GM21529 (cell line): ENCODE results near the gene KCNIP3.
"Not testable (repeated sequence)": the region's sequence is repeated elsewhere in the genome, so short reads cannot be mapped to it uniquely, and the experiment has no call there.

Source experiments
- ATAC-seq: cut with Tn5 transposase; IDR thresholded peaks from one replicate; pipeline ENCODE4 v1.9.1; 2021; ENCODE audit not compliant: unreplicated experiment

Gene KCNIP3

DNA sequence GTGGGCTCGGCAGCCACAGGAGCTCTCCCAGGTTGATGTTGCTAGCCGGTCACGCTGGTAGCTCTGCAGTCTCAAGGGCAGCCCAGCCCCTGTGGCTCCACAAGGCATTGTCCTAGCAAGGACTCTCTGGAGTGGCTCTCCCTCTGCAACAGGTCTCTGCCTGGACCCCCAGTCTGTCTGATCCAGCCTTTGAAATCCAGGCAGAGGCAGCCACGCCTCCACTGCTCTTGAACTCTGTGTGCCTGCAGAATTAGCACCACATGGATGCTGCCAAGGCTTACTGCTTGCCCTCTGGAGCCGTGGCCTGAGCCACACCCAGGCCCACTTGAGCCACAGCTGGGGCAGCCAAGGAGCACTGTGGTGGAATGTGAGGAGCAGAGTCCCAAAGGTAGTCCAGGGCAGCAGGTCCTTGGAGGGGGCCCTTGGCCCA, 62.4 kb downstream of the KCNIP3 start:
- ATAC-seq, result no peak

DNA sequence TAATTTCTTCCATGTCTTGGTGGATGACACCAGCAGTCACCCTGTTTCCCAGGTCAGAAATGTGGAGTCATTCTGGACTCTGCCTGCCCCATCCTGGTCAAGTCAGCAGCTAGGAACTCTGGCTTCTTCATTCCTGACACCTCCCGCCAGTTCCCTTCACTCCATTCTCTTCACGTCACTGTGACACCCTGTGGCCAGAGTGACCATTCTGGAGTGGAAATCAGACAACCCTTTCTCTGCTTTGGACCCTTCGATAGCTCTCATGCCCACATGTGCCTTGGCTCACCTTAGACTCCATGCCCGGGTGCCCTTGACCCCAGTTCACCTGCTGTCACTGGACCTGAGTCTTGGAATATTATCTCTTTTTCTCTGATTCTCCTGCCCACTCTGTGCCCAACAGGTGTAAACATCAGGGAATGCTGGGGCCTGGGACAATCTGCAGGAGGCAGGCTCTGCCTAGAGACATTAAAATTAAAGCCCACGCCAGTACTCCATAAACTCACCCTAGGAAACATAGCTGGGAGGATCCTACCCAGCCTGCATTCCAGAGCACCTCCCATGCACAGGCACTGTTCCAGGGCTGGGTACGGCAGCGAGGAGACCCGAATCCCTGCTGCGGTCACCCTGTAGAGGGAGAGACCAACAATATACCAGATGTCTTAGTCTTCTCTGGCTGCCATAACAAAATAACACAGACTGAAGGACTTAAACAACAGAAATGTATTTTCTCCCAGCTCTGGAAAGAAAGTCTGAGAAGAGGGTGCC, 64.3 kb downstream of the KCNIP3 start:
- no peak for ATAC-seq

DNA sequence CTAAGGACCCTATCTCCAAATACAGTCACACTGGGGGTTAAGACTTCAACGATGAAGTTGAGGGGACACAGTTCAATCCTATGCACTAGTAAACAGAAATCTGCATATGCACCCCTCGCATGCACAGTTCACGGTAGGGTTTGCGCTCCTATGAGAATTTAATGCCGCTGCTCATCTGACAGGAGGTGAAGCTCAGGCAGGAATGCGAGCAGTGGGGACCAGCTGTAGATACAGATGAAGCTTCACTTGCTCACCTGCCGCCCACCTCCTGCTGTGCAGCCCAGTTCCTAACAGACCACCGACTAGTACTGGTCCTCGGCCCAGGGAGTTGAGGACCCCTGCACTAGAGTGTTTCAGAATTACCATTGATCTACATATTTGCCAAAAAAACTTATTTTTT, 65.3 kb downstream of the KCNIP3 start:
- no peak for ATAC-seq

DNA sequence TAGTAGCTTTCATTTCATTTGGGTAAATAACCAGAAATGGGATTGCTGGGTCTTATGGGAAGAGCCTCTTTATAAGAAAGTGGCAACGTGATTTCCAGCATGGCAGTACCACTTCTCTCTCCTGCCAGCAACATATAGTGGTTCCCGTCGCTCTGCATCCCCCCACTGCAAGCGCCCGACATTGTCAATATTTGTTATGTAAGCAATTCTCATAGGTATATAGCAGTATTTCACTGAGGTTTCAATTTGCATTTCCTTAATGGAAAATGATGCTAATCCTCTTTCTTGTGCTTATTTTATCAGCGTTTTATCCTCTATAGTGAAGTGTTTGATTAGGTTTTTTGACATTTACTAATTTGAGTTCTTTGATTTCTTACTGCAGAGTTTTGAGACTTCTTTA, 69.4 kb downstream of the KCNIP3 start:
- ATAC-seq, result no peak

DNA sequence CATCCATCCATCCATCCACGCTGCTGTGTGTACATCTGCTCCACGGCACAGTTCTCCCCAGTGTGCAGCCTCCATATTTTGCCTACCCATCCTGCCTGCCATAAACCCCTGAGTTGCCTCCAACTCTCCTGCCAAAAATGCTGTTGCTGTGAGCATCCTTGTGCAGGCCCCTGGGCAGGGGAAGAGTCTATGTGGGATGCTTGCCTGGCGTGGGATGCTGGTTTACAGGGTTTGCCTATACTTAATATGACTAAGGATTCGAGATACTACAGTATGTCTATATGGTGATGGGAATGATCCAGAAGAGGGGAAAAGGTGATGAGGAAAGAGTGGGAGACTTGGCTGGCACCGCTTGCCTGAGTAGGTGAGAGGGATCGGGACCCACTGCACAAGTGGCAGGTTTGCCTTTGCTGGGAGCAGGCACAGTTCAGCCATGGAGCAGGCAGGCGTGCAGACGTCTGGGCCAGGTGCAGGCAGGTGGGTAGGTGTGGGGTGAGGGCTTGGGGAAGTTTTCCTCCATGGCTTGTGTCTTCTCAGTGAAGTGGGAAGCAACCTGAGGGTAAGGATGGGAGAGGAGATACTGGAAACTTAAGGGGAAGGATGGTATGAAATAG, 75.2 kb downstream of the KCNIP3 start:
- ATAC-seq, result no peak

DNA sequence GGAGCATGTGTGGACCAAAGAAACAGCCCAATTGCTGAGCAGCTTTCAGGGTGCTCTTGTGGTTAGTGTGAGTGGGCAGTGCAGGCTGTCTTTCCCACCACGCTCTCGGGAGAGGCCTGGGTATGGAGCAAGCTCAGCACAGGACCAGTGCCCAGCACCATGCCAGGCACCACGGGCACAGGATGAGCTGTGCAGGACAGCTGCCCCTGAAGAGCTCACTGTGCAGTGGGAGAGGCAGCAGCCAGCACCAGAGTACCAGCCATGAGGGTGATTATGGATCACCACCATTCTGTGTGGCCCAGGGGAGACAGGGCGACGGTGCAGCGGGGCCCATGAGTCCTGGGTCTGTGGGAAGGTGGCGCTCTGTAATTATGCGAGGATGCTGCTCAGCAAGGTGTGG, 75.7 kb downstream of the KCNIP3 start:
- ATAC-seq, result no peak

DNA sequence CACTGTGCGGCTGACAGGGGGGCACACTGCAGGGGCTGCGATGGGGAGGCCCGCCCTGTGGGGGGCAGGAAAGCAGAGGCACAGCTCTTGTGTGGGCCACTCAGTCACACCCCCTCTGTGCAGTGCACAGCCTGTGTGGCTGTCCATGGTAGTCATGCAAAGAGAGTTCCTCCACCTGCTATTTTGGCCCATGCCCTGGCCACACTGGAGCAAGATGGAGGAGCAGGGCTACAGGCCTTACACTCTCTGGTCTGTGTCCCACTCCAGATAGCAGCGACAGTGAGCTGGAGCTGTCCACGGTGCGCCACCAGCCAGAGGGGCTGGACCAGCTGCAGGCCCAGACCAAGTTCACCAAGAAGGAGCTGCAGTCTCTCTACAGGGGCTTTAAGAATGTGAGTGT, 76.9 kb downstream of the KCNIP3 start:
- no peak for ATAC-seq

DNA sequence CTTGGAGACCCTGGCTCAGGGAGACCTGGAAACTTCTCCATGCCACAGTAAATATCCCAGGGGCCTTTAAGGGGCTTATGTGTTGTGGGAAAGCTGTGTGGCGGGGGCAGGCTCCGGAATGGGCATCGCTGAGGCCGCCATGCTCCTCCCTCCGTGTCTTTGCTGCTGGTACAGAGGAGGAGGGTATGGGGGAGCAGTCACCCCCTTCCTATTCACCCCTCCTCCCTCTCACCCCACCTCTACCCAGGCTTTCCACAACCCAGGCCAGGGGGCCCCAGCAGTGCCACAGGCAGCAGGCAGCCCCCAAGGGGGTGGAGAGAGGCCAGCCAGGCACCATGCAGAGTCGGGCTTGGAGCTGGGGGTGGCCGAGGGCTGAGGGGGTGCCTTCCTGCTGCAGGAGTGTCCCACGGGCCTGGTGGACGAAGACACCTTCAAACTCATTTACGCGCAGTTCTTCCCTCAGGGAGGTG, 77.3 kb downstream of the KCNIP3 start:
- no peak for ATAC-seq

DNA sequence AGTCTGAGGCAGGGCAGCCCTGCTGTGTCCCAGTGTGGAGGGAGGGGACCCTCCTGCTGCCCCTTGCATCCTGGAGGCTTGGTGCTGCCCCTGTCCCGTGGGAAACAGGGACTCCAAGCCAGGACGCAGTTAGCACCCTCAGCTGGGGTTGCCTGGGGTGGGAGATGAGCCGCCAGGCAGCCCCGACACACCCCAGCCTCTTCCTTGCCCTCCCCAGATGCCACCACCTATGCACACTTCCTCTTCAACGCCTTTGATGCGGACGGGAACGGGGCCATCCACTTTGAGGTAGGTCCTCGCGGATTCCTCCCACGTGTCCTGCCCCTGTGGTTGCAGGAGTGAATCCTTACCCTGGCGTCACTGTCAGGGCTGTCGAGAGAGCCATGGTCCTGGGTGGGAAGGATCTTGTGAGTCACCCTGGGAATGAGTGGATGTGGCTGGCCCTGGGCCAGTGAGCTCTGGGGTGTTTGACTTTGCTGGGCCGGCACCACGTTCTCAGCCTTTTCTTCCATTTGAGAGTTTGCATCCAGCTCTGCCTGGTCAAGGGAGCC, 77.8 kb downstream of the KCNIP3 start:
- ATAC-seq, result no peak

DNA sequence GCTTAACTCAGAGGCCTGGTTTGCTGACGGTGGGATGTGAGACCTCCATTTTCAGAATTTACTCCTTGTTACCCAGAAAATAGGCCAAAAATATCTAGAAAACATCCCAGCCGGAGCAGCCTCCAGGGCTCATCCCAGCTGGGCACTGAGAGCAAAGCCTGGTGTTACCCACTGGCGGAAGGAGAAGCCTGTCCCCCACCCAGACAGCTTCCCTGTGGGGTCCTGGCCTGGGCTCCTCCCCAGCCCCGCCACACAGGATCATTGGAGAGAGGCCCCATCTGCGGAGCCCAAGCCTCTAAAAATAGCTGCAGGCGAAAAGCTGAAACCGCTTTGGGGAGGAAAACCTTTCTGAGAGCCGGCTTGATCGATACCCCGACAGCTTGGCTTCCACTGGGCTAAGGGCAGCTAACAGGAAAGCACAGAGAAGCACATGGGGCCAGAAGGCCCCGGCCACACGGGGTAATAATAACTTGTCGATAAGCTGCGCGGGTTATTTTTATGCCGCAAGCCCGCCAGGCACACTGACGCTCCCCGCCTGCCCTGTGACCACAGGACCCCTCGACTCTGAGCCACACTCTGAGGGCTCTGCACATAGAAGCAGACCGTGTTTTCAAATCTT, 78.5 kb downstream of the KCNIP3 start:
- no peak for ATAC-seq

DNA sequence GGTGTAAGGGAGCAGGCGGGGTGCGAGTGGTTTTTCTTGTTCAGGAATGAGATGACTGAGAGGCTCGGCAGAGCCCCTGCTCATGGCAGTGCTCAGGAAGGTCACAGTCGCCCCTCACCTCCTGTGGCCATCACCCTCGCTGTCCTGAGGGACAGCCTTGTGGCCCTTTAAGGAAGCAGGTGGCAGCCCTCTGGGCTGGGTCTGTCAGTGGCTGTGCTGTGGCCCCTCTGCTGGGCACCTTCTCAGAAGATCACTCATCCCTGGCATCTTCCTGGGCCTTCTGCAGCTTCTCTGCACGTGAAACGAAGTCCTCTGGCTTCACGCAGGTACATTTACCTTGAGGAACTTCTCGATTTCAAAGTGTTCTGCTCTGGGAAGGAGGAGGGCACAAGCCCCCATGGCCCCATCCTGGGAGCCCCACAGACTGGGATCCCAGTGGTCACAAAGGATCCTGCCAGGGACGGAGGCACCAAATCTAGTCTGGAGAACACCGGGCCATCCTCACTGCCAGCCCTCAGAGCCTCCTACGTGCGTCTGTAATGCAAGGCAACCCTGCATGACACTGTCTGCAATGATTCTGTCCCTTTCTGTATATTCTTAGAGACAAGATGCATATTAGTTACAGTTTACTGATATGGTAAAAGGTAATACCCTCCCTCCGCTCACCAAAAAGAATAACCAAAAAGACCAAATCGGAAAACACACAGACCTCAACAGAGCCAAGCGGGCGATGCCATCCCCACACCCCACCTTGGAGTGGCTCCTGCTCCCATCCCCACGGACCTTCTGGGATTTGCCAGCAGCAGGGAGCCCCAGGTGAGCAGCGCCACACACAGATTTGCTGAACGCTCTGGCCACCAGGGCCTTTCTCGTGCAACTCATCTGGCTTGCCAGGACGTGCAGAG, 79.4 kb downstream of the KCNIP3 start:
- ATAC-seq, result no peak

DNA sequence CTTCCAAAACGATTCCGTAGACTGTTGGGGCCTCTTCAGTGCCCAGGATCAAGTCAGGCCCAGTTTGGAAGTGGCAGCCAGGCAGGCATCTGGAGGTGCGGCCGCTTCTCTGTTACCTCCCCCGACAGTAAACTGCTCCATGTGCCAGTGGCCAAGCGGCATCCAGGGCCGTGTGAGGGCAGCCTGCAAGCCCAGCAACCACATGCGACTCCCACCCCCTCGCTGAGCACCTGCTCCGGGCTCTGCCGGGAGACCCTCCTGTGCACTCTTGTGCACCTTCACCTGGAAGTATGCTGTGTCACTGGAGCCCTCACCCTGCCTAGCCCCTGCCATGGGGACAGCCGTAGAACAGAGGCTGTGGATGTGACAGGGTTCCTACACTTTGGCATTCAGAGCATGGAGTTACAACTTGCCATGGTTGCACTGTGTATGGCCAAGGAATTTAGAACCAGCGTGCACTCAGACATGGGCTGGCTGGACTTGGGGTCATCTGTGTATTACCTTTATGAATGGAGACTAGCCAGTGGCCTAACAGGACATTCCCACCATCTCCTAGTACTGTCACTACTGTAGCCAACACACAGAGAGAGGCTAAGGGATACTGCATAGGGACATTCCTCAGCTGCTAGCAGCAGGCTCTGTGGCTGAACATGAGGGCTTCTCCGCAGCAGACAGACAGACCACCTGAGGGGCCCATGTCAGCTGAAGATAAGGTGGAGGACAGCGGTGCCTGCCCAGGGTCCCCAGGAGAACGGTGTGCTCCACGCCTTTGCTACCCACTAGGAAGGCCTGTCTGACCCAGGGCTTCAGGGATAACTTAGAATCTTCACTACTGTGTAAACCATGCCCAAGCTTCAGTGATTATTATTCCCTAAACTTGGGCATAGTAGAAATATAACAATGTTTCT, 80.3 kb downstream of the KCNIP3 start:
- ATAC-seq, result no peak

DNA sequence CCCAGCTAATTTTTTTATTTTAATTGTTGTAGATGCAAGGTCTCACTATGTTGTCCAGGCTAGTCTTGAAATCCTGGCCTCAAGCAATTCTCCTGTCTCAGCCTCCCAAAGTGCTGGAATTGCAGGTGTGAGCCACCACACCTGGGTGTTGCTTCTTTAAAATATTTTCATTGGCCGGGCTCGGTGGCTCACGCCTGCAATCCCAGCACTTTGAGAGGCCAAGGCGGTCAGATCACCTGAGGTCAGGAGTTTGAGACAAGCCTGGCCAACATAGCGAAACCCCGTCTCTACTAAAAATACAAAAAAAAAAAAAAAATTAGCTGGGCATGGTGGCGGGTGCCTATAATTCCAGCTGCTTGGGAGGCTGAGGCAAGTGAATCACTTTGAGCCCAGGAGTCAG, 81.1 kb downstream of the KCNIP3 start:
- not testable (repeated sequence) for ATAC-seq

DNA sequence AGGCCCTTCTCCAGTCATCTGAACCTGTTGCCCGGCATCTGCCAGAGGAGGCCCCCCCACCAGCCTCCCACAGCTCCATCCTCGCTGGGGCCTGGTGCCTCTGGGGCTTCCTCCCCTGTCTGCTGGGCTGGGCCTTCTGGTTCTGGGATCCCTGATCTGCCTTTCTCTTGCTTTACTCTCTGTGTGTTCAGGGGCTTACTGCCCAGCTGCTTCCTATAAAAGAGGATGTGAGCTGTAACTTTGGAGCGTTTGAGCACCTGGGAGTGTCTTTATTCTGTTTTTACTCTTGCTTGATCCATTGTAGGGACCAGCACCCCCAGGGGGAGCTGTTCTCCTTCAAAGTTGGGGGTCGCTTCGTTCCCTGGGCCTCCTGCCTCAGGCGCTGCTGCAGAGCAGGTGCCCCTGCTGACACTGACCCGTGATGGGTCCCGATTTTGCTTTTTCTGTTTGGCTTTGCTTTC, 82.3 kb downstream of the KCNIP3 start:
- no peak for ATAC-seq

DNA sequence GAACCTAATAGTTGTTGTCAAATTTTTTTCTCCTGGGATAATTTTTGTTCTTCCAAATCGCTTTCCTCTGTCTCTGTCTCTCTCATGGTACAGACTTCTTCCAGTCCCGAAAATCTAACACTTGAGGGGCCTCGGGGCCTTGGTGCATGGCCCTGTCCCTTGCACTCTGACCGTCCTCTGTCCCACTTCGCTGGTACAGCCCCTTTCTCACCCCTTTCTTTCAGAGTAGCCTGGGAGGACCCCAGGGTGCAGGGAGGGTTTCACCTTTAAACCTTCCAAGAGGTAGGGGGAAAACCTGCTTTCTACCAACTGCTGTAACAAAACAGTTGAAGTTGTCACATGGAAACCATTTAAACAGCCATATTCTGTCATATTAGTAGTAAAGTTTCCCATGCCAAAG, 83.1 kb downstream of the KCNIP3 start:
- no peak for ATAC-seq

DNA sequence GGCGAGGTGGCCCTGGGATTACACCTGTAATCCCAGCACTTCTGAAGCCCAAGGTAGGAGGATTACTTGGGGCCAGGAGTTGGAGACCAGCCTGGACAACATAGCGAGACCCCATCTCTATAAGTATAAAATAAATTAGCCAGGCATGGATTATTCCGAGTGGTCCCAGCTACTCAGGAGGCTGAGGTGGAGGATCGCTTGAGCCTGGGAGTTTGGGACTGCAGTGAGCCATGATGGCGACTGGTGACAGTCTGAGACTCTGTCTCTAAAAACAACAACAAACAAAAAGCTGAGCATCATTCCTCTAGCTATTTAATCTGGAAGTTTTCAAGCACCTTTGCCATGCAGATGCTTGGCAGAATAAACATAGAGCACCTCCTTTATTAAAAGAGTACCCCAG, 83.6 kb downstream of the KCNIP3 start:
- ATAC-seq, result no peak

DNA sequence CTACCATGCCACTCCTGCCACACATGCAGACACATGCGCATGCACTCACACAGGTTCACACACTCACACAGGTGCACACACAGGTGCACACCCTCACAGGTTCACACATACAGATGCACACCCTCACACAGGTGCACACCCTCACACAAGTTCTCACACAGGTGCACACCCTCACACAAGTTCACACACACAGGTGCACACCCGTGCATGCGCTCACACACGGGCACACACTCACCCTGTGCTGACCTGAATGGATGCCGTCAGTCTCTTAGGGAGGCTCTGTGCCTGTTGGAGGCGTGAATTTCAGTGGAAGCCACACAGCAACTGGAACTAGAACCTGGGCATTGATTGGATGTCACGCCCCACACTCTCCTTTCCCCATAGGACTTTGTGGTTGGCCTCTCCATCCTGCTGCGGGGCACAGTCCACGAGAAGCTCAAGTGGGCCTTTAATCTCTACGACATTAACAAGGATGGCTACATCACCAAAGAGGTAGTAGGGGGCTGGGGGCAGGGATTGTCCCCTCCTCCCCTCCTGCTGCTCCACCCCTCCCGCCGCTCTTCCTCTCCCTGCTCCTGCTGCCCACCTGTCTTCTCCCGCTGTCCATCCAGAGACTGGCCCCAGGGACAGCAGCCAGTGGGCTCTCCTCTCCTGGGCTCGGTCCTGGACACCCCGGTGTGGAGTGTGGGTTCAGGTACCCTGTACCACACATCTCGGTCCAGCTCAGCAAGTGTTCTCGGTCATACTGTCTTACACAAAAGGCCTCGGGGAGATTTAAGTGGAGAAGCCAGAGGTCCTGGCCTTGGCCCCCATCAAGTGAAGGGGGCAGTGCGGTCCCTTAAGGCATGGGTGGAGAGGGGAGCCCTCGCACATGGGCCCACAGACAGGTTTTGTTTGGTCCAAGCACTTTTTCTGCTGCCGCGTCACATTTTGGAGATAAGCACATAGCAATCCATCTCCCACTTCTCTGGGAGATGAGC, 84.4 kb downstream of the KCNIP3 start:
- ATAC-seq, result no peak

DNA sequence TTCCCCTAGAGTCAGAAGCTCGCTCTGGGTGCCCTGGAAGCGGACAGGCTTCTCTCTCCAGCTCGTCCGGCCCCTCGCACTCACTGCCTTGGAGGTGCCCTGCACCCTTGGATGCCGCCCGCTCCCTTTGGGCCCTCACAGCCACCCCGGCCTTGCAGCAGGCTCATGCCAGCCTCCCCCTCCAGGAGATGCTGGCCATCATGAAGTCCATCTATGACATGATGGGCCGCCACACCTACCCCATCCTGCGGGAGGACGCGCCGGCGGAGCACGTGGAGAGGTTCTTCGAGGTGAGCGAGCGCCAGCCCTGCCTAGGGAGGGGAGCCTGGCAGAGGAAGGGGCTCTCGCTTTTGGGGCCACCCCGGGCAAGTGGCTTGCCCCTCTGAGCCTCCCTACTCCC, 85.0 kb downstream of the KCNIP3 start:
- ATAC-seq, result no peak
